Trophoblast cell (in vitro differentiated cells and primary cell): ENCODE data around the gene ZFAND3.

Experiments
- DNase-seq, 2 donors: peaks; one replicate each; pipeline ENCODE4 v3.0.0-alpha.2; 2016
- H2AFZ ChIP-seq: 2 replicates; pipeline ENCODE4 v1.6.1; 2013; ENCODE audit warnings: low read length, moderate library complexity, mild to moderate bottlenecking; ENCODE audit not compliant: insufficient read depth, poor library complexity
- H2AK5ac ChIP-seq: 2 replicates; pipeline ENCODE4 v1.6.1; 2013; ENCODE audit warnings: mild to moderate bottlenecking, low read length
- H2BK120ac ChIP-seq: 2 replicates; pipeline ENCODE4 v1.6.1; 2013; ENCODE audit warnings: low read length, mild to moderate bottlenecking, moderate library complexity; ENCODE audit not compliant: insufficient read depth, poor library complexity
- H2BK12ac ChIP-seq: 2 replicates; pipeline ENCODE4 v1.6.1; 2013; ENCODE audit warnings: mild to moderate bottlenecking, low read length, moderate library complexity
- H2BK5ac ChIP-seq: 2 replicates; pipeline ENCODE4 v1.6.1; 2013; ENCODE audit warnings: low read length, low read depth, moderate library complexity, mild to moderate bottlenecking; ENCODE audit not compliant: poor library complexity
- H3K14ac ChIP-seq: 2 replicates; pipeline ENCODE4 v1.6.1; 2013; ENCODE audit warnings: mild to moderate bottlenecking, low read length
- H3K18ac ChIP-seq: 2 replicates; pipeline ENCODE4 v1.6.1; 2013; ENCODE audit warnings: mild to moderate bottlenecking, low read length
- H3K23ac ChIP-seq: 2 replicates; pipeline ENCODE4 v1.6.1; 2013; ENCODE audit warnings: low read length
- H3K27ac ChIP-seq: 2 replicates; pipeline ENCODE4 v1.5.1; 2013; ENCODE audit warnings: low read depth, mild to moderate bottlenecking, inconsistent platforms, low read length, moderate library complexity
- H3K27me3 ChIP-seq: 2 replicates; pipeline ENCODE4 v1.6.1; 2013; ENCODE audit warnings: inconsistent platforms, mild to moderate bottlenecking, low read length, moderate library complexity; ENCODE audit not compliant: insufficient read depth
- H3K36me3 ChIP-seq, 2 experiments: 1 replicate in 1 of 2; 2 replicates in 1 of 2; pipeline ENCODE4 v1.6.1; 2013; ENCODE audit warnings: low read length in 2 of 2, mild to moderate bottlenecking in 2 of 2, moderate library complexity in 1 of 2; ENCODE audit not compliant: insufficient read depth in 2 of 2, control insufficient read depth in 1 of 2
- H3K4ac ChIP-seq: 2 replicates; pipeline ENCODE4 v1.6.1; 2013; ENCODE audit warnings: low read depth, mild to moderate bottlenecking, low read length, moderate library complexity
- H3K4me1 ChIP-seq, 2 experiments: 1 replicate in 1 of 2; 2 replicates in 1 of 2; pipeline ENCODE4 v1.6.1; 2013; ENCODE audit warnings: low read length in 2 of 2, mild to moderate bottlenecking in 2 of 2, moderate library complexity in 1 of 2; ENCODE audit not compliant: insufficient read depth in 2 of 2, control insufficient read depth in 1 of 2
- H3K4me2 ChIP-seq: 2 replicates; pipeline ENCODE4 v1.6.1; 2013; ENCODE audit warnings: inconsistent platforms, mild to moderate bottlenecking, low read length, moderate library complexity
- H3K4me3 ChIP-seq: 2 replicates; pipeline ENCODE4 v1.5.1; 2013; ENCODE audit warnings: mild to moderate bottlenecking, low read depth, low read length, inconsistent platforms
- H3K79me1 ChIP-seq: one replicate; pipeline ENCODE4 v1.6.1; 2013; ENCODE audit warnings: low read length
- H3K79me2 ChIP-seq: 2 replicates; pipeline ENCODE4 v1.6.1; 2013; ENCODE audit warnings: low read length, mild to moderate bottlenecking; ENCODE audit not compliant: control insufficient read depth, insufficient read depth, poor library complexity
- H3K9ac ChIP-seq: 2 replicates; pipeline ENCODE4 v1.6.1; 2013; ENCODE audit warnings: mild to moderate bottlenecking, low read length
- H3K9me3 ChIP-seq: 2 replicates; pipeline ENCODE4 v1.6.1; 2013; ENCODE audit warnings: low read depth, mild to moderate bottlenecking, control low read depth, inconsistent platforms, low read length; ENCODE audit not compliant: insufficient read depth
- H4K12ac ChIP-seq: 2 replicates; pipeline ENCODE4 v1.6.1; 2013; ENCODE audit warnings: low read depth, mild to moderate bottlenecking, low read length, moderate library complexity
- H4K8ac ChIP-seq: 2 replicates; pipeline ENCODE4 v1.6.1; 2013; ENCODE audit warnings: low read depth, mild to moderate bottlenecking, low read length, moderate library complexity
- H4K91ac ChIP-seq: one replicate; pipeline ENCODE4 v1.6.1; 2013; ENCODE audit warnings: low read depth, mild to moderate bottlenecking, low read length, moderate library complexity
- WGBS: extraction: QIAGEN DNeasy Blood & Tissue Kit; methylation state at CpG from one replicate; pipeline ENCODE4 v1.1.7; 2013; ENCODE audit warnings: missing lambda C conversion rate; ENCODE audit not compliant: insufficient read length, insufficient coverage; ENCODE audit errors: extremely low coverage; 5-methylcytosine and 5-hydroxymethylcytosine counted together

ZFAND3 gene

DNA sequence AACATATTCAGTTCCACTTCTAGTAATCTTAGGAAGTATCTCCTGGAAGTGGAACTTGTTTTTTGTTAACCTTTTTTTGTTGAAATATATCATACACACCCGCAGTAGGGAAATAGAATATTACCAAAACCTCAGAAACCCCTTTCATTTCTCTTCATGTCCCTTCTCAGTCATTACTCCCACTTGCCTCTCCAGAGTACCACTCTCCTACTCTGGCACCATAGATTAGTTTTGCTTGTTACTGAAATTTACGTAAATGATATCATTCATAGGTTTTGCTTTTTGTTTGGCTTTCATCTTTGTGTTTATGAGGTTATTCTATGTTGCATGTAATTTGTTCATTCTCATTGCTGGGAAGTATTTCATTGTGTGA is 52.8 kb downstream of the ZFAND3 start:
- H3K79me2 ChIP-seq = peaks cover 6% of the 10 kb centered on the region
- no peak overlapping the region for H4K8ac ChIP-seq
- H4K91ac ChIP-seq = no peak overlapping the region
- H3K27me3 ChIP-seq = no peaks in the 10 kb centered on the region
- no peak overlapping the region for H2AK5ac ChIP-seq
- no peak overlapping the region for H3K9ac ChIP-seq
- H3K23ac ChIP-seq = no peak overlapping the region
- no peak for DNase-seq
- H3K36me3 ChIP-seq = no peaks in the 10 kb centered on the region
- no peak overlapping the region for H2BK120ac ChIP-seq
- no peak overlapping the region for H2BK12ac ChIP-seq
- no peak overlapping the region for H3K14ac ChIP-seq
- no peak overlapping the region for H3K4me3 ChIP-seq
- no peak overlapping the region for H3K27ac ChIP-seq
- no peak overlapping the region for H3K18ac ChIP-seq
- no peaks in the 10 kb centered on the region for H3K79me1 ChIP-seq
- no CpG with 5 or more reads among the region's 2 CpGs for WGBS
- no peaks in the 10 kb centered on the region for H3K9me3 ChIP-seq
- no peak overlapping the region for H3K4me2 ChIP-seq
- H4K12ac ChIP-seq = no peak overlapping the region
- peaks cover 0 to 4% of the 10 kb centered on the region in 2 experiments for H3K4me1 ChIP-seq
- H3K4ac ChIP-seq = no peak overlapping the region
- no peak overlapping the region for H2BK5ac ChIP-seq
- H2AFZ ChIP-seq = no peak overlapping the region

DNA sequence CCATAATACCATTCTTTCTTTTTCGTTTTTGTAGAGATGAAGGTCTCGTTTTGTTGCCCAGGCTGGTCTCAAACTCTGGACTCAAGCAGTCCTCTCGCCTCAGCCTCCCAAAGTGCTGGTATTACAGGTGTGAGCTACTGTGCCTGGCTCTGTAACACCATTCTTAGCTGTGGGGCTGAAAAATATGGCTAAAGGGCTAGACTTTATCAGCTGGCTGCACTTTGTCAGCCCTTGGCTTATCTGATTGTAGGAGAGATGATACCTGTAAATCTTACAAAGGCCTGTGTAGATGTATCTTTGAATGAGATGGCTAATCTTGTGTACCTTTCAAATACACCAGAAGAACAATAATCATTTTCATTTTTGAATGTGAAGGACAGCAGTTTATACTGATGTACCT is 55.2 kb downstream of the ZFAND3 start:
- Histone ChIP-seq H3K9me3 (no peaks in the 10 kb centered on the region), H4K12ac (no peak overlapping the region), H3K27me3 (no peaks in the 10 kb centered on the region), H4K91ac (no peak overlapping the region), H2BK120ac (no peak overlapping the region), H3K79me1 (no peaks in the 10 kb centered on the region), H3K23ac (no peak overlapping the region), H3K18ac (no peak overlapping the region), H3K4ac (peak overlapping the region; percentile 6), H3K14ac (no peak overlapping the region), H2BK12ac (no peak overlapping the region), H2AK5ac (no peak overlapping the region), H2BK5ac (no peak overlapping the region), H3K79me2 (no peaks in the 10 kb centered on the region), H3K36me3 (no peaks in the 10 kb centered on the region), H2AFZ (no peak overlapping the region), H3K9ac (no peak overlapping the region), H3K27ac (no peak overlapping the region), H3K4me1 (peaks cover 0 to 4% of the 10 kb centered on the region in 2 experiments), H4K8ac (no peak overlapping the region), H3K4me2 (no peak overlapping the region), H3K4me3 (no peak overlapping the region)
- no CpG with 5 or more reads among the region's 3 CpGs for WGBS
- peak; percentile 15 to 57 for DNase-seq

DNA sequence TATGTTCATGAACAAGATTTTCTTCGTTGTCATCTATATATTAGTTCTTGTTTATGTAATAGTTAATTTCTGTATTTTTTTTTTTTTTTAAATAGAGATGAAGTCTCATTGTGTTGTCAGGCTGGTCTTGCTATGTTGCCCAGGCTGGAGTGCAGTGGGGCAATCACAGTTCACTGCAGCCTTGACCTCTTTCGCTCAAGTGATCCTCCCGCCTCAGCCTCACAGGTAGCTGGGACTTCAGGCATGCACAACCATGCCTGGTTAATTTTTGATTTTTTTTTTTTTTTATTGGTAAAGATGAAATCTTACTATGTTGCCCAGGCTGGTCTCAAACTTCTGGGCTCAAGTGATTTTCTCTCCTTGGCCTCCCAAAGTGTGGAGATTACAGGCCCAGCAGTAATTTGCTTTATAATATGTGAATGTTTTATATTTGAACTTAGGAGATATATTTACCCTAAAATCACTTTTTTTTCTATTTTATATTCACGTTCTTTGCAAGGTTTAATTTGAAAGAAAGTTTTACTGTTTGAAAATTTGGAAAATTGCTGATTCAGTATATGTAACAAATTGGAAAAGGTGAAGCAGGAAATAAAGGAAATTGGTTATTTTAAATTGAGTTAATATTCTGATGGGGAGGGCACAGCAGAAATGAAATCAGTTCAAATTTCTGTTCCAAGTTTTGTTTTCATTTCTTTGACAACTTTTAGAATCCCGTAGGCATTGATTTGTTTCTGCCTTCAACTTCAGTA is 56.2 kb downstream of the ZFAND3 start:
- no peak overlapping the region for H2BK12ac ChIP-seq
- H3K79me1 ChIP-seq = no peaks in the 10 kb centered on the region
- no peak overlapping the region for H4K12ac ChIP-seq
- H2AFZ ChIP-seq = no peak overlapping the region
- H3K9ac ChIP-seq = no peak overlapping the region
- H3K36me3 ChIP-seq = no peaks in the 10 kb centered on the region
- no peaks in the 10 kb centered on the region for H3K9me3 ChIP-seq
- no peaks in the 10 kb centered on the region for H3K79me2 ChIP-seq
- no peak overlapping the region for H4K91ac ChIP-seq
- peaks cover 0 to 4% of the 10 kb centered on the region in 2 experiments for H3K4me1 ChIP-seq
- H3K4me3 ChIP-seq = no peak overlapping the region
- no peak overlapping the region for H3K4me2 ChIP-seq
- WGBS = no CpG with 5 or more reads among the region's 5 CpGs
- no peak overlapping the region for H3K18ac ChIP-seq
- H3K27me3 ChIP-seq = no peaks in the 10 kb centered on the region
- no peak overlapping the region for H3K23ac ChIP-seq
- H3K14ac ChIP-seq = no peak overlapping the region
- no peak overlapping the region for H3K4ac ChIP-seq
- no peak overlapping the region for H2AK5ac ChIP-seq
- no peak overlapping the region for H4K8ac ChIP-seq
- DNase-seq = no peak
- no peak overlapping the region for H2BK120ac ChIP-seq
- H3K27ac ChIP-seq = no peak overlapping the region
- no peak overlapping the region for H2BK5ac ChIP-seq

DNA sequence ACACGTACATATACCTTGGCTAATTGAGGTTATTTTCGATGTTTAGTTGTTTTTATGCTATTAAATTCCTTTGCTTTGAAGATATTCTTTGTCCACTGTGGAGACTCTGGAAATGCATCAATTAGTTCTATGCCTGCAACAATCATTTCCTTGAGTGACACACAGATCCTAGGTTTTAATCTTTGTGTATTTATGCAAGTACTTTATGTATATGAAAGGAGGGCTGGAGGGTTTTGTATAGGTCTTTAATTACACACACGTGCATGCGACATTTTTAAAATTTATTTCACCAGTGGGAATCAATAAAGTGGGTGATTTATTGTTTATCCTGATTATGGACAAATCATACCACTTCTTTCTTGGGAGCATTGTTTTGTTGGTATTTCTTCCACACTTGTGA is 57.3 kb downstream of the ZFAND3 start:
- Histone ChIP-seq H3K4me2 (no peak overlapping the region), H3K27me3 (no peaks in the 10 kb centered on the region), H3K14ac (no peak overlapping the region), H3K4me1 (peaks cover under 1 to 4% of the 10 kb centered on the region in 2 experiments), H3K79me1 (no peaks in the 10 kb centered on the region), H3K18ac (no peak overlapping the region), H3K27ac (no peak overlapping the region), H3K36me3 (no peaks in the 10 kb centered on the region), H3K4me3 (no peak overlapping the region), H2AFZ (no peak overlapping the region), H3K23ac (no peak overlapping the region), H2BK12ac (no peak overlapping the region), H3K9ac (no peak overlapping the region), H4K91ac (no peak overlapping the region), H2AK5ac (no peak overlapping the region), H3K9me3 (no peaks in the 10 kb centered on the region), H4K12ac (no peak overlapping the region), H2BK120ac (no peak overlapping the region), H3K4ac (no peak overlapping the region), H2BK5ac (no peak overlapping the region), H3K79me2 (no peaks in the 10 kb centered on the region), H4K8ac (no peak overlapping the region)
- DNase-seq = no peak
- no CpG with 5 or more reads among the region's 4 CpGs for WGBS
